ENCODE data around the gene HAS3.
A peak's percentile ranks its signal among the peaks of the same experiment; 100 is the strongest.

The HAS3 gene

DNA sequence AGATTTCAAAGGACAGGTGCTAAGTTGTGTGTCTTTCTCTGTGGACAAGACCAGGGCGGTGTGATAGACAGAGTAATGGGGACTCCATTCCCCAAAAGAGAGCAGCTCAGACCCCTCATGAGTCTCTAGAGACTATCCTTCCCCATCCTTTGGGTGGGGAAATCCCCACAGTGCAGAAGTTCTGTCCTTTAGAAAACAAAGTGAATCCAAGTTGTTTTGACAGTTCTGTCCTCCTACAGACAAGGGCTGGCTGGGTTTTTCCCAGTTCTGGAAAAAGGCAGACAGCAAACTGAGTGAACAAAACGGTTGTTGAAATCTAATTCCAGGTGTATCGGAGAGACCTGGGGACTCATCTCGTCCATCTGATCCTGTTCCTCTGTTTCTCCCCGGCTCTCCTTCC, 11.0 kb upstream of the HAS3 start:
- TF ChIP-seq, protein P1, sequence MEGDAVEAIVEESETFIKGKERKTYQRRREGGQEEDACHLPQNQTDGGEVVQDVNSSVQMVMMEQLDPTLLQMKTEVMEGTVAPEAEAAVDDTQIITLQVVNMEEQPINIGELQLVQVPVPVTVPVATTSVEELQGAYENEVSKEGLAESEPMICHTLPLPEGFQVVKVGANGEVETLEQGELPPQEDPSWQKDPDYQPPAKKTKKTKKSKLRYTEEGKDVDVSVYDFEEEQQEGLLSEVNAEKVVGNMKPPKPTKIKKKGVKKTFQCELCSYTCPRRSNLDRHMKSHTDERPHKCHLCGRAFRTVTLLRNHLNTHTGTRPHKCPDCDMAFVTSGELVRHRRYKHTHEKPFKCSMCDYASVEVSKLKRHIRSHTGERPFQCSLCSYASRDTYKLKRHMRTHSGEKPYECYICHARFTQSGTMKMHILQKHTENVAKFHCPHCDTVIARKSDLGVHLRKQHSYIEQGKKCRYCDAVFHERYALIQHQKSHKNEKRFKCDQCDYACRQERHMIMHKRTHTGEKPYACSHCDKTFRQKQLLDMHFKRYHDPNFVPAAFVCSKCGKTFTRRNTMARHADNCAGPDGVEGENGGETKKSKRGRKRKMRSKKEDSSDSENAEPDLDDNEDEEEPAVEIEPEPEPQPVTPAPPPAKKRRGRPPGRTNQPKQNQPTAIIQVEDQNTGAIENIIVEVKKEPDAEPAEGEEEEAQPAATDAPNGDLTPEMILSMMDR (IDR thresholded peaks at IDR 0.05; ENCODE audit: extremely low read depth, missing control alignments): no peak
- DNase-seq (ENCODE audit: low spot score): no peak

DNA sequence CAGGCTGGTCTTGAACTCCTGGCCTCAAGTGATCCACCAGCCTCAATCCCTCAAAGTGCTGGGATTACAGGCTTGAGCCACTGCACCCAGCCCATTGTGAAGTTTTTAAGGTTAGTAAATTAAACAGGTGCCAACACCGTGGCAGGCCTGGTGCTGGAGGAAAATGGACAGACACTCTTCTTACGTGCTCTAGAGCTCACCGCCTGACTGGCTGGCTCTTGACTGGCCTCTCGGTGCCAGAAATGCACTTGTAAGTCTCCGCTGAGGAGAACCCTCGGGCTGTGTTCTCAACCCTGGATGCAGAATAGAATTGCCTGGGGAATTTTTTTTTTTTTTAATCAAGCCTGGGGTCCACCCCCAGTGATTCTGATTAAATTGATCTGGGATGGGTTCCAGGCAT, 10.3 kb upstream of the HAS3 start:
- TF ChIP-seq, protein P1 (IDR thresholded peaks at IDR 0.05; ENCODE audit: extremely low read depth, missing control alignments): no peak
- no peak for DNase-seq (ENCODE audit: low spot score)

DNA sequence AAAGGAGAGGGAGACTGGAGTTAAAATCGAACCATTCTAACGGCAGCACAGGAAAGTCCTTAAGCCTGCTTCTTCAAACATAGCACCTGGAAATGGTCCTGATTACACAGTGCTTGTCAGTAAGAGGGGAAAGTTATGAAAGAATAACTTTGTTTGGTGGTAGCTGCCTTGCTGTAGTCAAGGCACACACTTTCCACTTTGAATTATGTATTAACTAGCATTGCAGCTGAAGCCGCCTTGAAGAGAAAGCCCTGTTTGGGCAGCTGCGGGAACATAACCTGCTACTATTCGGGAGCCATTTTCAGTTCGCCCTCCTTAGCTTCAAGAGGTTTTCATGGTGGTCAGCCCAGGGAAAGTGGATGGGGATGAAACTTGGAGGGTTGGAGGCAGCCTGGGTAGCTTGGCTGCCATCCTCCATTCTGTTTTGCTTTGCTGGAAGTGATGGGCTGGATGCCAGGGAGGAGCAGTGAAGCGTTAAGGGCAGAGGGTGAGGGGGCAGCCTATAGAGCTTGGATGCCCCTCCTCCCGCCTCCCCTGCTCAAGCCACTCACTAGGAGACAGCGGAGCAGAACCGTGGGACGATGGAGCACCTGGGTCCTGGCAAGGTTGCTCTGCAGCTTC, 5.3 kb upstream of the HAS3 start:
- TF ChIP-seq, protein P1 (IDR thresholded peaks at IDR 0.05; ENCODE audit: extremely low read depth, missing control alignments): no peak
- DNase-seq (ENCODE audit: low spot score): no peak

DNA sequence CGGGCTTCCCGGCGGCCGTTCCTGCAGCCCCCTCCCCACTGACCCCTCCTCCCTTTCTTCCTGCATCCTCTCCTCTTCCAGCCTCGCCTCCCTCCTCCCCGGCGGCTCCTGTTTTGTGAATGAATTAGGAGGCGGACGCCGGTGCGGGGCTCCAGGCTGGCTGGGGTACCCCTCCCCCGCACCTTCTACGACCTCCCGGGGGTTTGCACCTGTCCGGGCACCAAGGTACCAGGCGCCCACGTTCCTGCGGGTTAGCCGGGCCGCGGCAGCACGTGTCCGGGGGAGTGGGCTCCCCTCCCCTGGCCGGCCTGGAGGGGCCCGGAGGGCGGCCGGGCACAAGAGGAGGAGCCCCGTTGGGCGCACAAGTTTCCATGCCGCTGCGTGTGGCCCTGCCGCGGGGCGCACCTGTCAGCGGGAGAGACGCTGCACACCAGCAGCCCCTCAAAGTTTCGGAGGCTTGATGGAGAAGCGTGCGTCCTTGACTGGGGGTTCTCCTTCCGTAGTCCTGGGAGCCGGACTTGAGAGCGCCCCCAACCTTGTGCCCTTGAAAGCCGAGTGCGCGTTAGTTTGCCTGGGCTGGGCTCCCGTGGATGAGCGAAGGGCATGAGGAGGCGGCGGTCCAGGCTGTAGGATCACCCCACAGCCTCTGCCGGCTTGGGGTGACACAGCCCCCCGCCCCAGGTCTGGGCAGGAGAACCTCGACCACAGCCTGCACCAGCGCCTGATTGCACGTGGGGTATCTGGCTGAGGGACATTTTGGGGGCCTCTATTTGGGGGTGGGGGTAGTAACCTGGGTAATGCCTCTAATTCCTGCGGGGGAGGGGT, 1.2 kb downstream of the HAS3 start:
- TF ChIP-seq, protein P1 (IDR thresholded peaks at IDR 0.05; ENCODE audit: extremely low read depth, missing control alignments): no peak
- DNase-seq (ENCODE audit: low spot score): peak; percentile 69

DNA sequence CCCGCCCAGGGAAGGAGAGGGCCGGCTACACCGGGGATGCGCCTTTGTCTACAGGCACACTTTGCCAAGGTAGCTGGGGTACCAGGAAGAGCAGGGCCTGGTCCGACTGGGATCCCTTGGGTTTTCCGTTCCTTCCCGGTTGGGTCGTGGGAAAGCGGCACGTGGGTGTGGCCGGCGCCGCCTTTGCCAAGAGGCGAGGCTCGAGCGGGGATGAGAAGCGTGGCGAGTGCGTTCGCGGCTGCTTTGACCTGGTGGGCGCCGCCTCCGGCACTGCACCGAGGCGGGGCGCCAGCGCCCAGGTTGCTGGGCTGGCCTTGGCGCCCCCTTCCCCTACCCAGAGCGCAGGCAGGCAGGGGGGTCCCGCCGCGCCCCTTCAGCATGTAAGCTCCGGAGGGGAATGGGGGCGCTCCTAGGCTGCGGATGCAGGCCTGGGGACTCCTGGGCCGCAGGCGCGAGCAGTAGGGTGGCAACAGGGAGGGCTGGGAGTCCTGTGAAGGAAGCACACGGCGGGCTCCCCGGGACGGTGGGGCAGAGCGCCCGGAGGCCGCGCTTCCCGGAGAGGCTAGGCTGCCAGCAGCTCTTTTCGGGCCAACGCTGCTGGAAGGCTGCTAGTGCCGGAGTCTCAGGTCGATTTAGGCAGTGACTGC, 2.0 kb downstream of the HAS3 start:
- TF ChIP-seq, protein P1 (IDR thresholded peaks at IDR 0.05; ENCODE audit: extremely low read depth, missing control alignments): no peak
- peak; percentile 47 for DNase-seq (ENCODE audit: low spot score)

DNA sequence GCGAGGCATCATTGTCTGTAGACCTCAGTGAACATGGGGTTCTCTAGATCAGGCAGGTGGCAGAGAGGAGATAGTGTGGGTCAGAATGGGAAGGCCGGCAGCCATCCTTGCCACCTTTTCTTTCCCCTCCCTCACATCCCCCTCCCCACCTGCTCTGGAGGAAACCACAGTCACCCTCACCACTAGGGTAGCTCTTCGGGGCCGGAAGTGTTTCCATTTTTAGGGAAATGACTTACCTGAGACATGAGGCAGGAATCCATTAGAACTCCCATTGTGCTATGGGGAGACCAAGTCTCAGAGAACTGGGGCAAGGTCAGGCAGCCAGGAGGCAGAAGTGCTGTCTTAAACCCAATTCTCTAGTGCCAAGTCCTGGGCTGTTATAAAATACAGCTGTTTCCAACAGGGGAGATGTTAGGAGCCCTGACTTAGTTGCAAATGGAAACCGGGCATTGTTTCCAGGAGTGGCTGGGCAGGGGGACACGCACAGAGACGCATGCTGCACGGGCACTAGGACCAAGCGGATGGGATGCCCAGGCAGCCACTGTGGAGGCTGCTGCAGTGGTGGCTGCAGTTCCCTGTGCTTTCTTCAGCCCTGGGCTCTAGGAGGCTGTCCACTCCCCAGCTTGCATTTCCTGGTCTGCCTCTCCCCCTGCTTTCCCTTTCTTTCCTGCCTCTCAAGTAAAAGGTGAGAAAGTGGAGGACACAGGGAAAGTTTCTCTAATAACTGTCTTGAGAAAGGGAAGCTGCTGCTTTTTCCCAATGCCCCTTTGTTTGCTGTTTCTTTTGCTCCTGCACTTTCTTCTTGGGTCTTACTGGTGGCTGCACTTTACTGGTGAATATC, 2.8 kb downstream of the HAS3 start:
- peak; percentile 38 for DNase-seq (ENCODE audit: low spot score)
- TF ChIP-seq, protein P1 (IDR thresholded peaks at IDR 0.05; ENCODE audit: extremely low read depth, missing control alignments): no peak

Measured in GM20000 (cell line).